NK-92 (cell line): ENCODE data around the gene SGCD.

ENCODE experiments used
- DNase-seq: peaks from one replicate; lab custom pipeline; 2025; ENCODE audit not compliant: unreplicated experiment; lab: John Stamatoyannopoulos, UW

SGCD gene

DNA sequence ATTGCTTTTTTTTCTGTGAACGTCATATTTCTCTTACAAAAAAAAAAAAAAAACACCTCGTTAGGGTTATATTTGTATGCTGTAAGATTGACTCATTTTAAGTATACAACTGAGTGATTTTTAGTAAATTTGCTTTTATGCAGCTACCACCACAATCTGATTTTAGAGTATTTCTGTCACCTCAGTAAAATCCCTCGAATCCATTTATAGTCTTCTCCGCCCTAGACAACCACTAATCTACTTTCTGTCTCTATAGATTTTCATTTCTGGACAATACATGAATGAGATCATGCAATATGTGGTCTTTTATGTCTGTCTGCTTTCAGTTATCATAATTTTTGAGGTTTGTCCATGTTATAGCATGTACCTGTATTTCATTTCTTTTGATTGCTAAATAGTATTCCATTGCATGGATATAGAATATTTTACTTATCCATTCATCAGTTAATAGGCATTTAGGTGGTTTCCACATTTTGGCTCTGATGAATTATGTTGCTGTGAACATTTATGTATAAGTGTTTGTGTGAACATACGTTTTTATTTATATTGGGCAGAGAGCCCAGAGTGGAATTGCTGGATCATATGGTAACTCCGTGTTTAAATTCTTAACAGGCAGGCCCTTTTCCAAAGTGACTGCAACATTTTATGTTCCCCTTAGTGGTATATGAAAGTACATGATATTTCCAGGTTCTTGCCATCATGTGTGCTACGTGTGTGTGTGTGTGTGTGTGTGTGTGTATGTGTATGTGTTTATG lies 171.4 kb downstream of the SGCD start:
- no peak for DNase-seq

DNA sequence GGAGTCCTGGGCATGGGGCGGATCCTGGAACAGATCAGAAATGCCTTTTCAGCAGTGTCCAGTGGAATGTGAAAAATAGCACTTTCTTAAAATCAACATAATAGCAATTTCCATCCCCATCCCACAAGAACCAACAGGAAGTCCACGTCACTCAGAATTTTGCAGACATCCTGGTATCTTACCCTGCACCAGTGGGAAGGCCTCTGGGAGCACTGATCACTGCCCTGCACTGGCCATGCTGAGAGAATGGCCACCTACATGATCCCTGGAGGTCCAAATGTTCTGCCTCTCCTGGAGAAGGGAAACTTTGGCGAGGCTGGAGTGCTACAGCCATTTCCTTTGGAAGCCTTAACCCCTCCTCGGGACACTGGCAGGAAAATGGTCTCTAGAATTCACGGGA lies 173.8 kb downstream of the SGCD start:
- DNase-seq = no peak

DNA sequence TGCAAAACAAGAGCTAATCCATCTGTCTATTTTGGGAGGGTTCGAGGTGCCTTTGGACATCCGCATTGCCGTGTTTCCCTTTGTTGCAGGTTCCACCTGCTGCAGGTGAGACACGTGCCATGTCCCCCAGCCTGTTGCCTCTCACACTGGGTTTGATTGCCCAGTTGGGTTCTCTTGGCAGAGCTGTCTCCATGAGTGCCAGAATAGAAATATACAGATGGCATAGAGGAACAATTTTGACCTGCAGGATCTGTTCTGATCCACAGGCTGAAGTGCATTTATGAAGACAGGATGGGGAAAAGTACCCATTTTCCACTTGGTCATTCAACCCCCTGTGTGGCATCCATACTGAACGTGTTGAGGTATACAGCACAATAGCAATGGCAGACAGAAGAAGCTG lies 178.1 kb downstream of the SGCD start:
- no peak for DNase-seq

DNA sequence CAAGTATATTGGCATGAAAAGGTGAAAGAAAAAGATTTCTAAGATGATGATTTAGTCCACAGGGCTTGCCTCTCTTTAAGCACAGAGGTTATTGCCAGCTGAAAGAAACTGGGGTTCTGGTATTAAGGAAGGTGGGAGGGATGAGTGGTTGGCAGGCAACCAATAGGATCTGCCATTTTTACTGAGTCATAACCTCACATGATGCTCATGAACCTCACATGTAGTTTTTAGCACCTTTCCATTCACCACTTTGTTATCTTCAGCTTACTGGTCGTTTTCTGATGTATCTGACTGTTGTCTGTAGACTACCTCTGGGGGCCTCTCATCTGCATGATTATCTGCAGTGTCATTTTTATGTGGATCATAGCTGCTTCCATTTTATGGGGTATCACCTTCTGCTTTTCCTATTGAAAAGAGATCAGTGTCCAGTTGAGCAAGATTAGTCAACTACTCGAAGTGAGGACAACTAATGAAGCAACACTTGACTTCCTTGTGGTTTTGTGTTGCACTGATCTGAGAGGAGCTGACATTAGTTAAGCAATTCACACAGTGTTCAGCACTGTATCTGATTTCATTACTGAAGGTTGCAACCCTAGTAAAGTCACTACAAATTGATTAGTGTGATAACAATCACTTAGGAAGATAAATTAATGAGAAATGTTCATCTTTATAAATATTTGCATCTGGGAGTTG lies 186.3 kb downstream of the SGCD start:
- DNase-seq = no peak

DNA sequence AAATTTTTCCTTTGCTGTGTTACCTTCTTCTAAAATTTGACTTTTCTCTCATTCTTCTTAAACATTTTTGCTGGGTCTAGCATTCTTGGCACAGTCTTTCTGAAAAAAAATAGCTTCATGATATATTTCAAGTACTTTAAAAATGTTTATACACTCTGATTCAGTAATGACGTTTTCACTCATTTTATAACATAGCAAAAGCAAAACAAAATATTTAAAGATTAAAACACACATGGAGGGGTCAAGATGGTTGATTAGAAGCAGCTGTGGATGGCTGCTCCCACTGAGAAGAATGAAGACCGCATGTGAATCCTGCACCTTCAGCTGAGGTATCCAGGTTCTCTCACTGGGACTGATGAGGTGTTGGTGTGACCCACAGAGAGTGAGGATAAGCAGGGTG lies 188.2 kb downstream of the SGCD start:
- no peak for DNase-seq

DNA sequence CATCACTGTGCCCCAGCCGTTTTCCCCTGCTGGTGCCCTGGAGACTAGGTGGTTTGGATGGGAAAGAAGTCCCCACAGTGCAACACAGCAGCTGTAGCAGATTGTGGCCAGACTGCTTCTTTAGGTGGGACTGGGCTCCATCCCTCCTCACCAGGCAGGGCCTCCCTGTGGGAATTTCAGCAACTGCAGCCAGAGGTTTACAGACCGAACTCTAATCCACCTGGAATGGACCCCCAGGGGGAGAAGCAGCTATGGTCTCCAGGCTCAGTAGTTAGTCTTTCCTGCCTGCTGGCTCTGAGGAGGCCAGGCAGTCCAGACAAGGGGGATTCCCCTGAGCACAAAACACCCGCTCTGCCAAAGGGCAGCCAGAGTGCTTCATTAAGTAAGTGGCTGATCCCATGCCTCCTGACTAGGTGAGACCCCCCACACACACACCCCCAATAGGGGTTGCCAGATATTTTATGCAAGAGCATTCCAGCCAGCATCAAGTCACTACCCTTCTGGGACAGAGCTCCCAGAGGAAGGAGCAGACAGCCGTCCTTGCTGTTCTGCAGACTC lies 188.9 kb downstream of the SGCD start:
- no peak for DNase-seq

DNA sequence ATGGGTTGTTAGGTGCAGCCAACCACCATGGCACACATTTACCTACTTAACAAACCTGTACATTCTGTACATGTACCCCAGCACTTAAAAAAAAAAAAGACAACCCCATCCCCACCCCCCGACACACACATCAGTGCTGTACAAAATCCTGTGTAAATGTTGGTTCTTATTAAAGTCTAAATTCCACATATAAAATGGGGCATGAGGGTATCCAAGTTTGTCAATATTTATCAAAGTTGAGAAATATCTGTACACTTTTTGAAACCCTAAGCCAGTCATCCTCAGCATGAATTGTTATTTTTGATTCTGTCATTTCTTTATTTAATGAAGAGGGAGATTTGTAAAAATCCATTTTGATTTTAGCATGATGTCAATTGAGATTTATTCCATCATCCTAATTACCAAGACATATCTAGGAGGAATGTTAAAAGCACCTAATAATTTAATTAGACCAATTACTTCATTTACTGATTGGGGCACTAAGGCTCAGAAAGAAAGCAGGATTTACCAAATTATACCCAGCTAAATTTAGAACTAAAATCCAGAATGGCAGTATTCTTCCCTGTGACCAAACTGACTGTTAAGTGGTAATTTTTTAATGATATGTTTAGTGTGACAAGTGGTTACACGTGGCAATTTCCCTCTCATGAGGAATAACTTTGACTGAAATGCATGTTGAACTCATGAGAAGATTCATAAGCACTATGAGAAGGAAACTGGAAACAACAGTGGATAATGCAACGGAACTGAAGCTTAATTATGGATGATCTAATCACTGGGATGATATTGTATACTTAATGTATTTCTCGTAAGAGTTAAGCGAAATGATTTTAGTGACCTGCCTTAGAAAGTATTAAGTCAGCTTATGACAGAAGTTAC lies 195.9 kb downstream of the SGCD start:
- DNase-seq = no peak

DNA sequence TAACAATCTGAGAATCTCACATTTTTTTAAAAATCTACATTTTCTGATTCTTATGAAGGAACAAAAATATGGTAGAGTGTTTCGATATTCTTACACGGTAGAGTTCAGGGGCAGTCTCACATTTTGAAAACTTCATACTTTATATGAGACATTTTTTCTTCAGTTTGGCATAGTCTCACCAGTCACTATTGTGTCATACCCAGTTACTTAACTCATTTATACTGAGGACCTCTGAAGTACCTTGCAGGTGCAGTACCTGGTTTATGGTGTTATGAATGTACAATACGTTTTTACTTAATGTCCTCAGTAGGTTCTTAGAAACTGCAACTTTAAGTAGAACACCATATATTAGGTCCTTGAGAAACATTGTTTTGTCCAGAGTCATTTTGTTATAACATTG lies 196.6 kb downstream of the SGCD start:
- no peak for DNase-seq

DNA sequence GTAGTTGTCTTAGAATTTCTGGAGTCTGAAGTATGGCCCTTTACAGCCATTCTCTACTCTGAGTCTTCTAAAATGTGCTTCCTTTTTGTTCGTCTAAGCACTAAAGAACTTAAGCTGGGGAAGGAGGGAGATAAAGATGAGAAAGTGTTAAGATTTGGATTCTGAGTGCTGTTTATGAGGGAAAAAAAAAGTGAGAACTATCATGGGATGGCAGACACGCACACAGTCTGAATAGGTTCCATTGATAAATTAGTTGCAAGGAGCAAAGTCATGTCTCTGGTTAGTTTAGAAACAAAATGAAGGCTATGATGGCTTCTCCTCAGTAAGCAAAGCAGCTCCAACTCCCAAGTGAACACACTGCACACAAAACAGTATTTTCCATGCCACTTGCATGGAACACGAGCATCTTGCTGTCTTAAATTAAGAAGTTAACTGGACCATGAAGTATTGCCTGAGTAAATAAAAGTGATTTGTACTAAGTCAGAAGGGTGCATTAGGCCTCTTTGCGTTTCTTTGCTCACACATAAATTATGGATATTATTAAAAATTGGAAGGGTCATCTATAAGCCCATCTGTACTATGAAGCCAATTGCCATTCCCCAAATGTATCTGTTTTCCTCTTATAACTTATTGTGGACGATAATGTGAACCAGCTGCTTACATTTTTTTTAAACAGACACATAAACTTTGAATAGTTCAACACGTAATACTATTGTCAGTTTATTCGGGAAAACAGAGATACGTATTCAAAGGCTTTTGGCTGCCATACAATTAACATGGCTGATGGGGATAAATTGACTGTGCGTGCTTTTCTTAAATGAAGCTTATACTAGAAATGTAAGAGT lies 199.3 kb downstream of the SGCD start:
- DNase-seq = no peak

DNA sequence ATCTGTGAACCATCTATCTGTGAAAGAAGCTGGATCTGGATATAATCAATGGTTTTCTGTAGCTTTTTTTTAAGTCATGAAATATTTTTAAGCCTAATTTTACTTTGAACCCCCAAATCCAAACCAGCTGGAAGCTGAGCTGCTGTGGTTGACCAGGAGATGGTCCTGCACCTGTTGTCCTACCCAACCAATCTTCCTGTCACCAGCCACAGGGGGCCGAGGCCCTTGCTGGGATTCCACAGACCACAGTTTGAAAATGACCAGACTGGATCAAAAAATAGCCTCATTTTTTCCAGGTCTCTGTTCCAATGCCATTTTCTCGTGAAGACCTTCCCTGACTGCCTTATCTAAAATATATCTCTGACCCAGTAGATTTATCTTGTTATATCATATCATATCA lies 200.6 kb downstream of the SGCD start:
- DNase-seq = no peak

DNA sequence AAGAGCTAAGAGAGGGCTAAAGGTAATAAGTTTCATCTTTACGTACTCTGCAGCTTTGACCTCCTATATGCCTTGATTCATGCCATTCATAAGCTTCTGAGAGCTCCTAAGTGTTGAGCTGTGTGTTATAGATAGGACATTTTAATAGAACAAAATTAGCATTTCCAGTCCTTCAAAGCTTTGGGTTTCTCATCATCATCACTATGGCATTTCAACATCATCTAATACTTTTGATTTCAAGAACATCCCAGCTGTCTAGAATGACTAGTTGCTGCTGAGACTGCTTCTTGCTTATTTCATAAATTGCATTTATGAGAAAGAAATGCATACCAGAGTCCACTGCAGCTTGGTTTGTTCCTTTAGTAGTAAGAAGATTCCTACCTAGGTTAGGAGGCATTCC lies 201.7 kb downstream of the SGCD start:
- DNase-seq = no peak

DNA sequence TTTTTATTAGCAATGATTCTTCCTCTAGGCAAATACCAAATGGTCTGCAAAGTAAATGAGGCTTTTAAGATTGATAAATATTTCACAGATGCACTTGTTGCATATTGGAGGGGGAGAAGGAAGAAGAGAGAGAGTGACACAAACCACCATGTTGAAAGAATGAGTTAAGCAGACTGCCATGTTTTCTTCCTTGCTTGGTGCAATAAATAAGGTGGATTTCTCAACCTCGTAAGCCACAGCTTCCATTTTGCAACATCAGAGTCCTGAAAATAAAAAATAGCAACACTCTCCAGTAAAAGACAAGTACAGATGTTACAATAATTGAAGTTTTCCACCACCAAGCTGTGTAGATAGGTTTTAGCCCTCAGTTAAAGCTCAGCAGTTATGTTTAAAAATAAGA lies 202.9 kb downstream of the SGCD start:
- no peak for DNase-seq

DNA sequence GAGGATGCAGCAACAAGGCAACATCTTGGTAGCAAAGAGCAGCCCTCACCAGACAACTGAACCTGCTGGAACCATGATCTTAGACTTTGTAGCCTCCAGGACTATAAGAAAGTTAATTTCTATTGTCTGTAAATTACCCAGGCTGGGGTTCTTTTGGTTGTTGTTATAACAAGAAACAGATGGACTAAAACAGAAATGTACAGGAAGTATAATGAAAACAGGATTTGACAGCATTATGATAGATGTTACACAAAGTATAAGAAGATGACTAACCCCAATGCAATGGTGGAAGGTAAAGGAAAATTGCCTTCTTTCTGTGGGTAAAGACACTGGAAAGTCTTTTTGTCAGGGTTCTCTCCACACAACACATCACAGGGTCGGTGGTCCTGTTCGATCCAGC lies 204.2 kb downstream of the SGCD start:
- DNase-seq = no peak

DNA sequence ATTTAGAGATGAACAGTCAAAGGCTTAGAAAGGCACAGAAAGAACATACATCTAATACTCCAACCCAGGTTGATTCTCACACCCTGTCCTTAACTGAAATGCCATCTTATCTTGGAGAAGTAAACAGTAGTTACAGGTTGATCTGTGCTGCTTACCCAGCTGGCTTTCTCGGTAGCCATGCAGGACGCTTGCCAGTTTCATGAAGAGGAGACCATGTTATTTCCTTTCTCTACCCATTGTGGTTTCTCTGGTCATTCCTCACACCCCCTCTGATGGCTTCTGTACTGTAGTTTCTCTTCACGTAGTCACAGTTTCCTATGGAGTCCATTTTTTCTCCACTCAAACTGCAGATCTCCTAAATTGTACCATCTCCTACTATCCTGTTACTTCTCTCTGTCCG lies 206.0 kb downstream of the SGCD start:
- no peak for DNase-seq

DNA sequence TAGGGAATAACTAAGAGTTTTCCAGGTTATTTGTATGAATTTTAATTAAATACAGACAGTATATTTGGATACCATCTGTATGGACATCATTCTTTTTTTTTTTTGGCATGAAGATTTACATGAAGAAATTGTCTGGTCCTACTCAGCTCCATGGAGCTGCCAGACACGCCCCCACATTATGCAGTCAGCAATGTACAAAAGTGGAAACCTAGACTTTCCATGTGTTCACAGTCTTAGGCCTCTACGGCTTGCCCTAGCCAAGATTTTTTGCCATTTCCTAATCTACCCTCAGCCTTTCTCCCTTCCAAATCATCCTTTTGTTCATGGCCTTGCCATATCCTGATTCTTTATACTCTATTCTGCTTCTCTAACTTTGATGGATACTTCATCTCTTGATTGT lies 207.1 kb downstream of the SGCD start:
- DNase-seq = no peak

DNA sequence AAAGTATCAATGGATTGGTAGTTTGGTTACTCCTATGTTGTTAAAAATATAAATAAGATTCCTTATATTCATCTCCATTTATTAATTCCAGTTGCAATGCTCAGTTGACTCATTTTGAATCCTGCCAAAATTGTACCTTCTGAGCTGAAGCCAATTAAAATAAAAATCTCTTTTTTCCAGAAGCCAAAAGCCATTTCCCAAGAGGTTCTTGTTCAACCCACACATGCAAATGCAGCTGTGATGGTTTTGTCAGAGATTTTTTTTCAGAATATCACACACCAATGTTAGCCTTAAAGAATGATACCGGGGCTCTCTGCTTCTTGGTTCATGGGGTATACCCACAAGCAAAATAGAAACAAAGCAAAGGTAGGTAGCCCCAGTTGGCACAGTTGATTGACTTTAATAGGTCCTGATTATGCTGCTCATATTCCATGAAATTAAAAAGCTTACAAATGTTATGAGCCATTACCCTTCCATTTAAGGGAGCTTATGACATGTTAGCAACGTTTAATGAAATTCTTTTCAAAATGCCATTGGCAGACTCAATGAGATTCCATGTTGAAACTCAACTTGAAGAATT lies 208.0 kb downstream of the SGCD start:
- DNase-seq = no peak

DNA sequence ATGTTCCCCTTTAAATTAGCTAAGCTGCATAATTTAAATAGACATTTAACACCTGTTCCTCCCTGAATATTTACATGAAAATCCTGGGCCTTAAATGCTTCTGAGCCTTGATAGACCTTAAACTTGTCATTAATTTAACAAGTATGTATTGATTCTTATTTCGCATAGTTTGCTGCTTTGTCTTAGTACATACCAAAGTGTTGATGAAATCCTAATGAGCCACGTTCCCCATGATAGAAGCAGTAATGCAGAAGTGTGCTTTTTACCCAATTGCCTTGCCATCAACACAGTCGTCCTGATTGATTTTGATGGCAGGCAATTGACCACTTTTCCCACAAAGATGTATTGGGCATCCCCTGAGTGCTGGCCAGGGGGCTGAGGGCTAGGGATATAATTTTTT lies 213.5 kb downstream of the SGCD start:
- DNase-seq = no peak

DNA sequence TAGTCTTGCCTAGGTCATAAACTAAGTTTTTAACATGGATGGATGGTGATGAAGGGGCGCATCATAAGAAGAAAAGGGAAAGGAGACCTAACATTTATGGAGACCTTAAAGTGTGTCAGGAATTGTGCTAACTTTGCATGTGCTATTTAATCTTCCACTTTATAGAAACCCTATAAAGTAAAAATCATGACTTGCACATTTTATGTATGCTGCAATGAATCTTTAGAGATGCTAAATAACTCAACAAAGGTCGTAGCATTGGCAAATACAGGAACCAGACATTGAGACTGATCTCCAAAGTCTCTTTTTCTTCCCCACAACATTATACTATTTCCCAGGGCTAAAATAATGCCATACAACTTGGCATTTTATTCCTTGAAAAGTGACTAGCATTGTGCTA lies 214.6 kb downstream of the SGCD start:
- no peak for DNase-seq

DNA sequence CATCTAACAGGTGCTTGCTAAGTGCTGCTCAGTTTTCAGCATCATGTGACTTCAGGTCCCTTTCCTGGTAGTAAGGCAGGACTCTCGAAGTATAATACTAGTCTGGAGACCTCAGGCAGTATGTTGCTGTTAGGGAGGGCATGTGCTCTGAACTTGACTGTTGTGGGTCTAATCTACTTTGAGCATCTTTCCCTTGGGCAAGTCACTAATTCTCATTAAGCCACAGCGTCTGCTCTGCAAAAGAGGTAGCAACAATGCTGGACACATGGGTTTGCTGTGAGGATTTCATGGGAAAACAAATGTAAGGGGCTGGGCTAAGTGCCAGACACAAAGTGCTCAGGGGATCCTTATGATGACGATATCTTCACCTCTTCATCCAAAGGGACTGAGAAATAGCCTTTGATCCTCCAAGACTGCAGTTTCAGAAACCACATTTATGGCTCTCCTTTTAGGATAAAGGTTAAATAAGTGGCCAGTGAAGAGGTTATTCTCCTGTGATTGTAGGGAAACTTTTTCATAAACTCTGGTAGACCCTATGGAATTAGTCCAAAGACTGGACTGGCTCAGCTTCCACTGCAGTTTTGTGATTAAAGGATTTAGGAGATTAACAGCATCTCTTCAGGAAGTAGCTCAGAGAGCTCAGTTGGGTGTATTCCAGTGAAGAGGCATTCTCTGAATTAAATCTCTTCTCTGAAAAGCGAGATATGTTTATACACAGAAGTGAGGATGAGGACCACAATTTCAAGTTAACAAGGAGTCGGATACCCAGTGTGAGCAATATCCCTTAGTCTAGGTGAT lies 216.6 kb downstream of the SGCD start:
- DNase-seq = no peak
